NCI-H1092 treated with DMSO at 0.1 percent for 48 hours (cell line): Measurements from ENCODE around the gene STPG4.

ENCODE experiments used
- DNase-seq: peaks from one replicate; lab custom pipeline; 2025; lab: John Stamatoyannopoulos, UW

Gene STPG4

GRCh38 chr2:47070920-47071824, 83.9 kb downstream of the STPG4 start:
- no peak for DNase-seq

GRCh38 chr2:47070155-47070919, 84.8 kb downstream of the STPG4 start:
- no peak for DNase-seq

GRCh38 chr2:47069628-47070154, 85.4 kb downstream of the STPG4 start:
- no peak for DNase-seq

GRCh38 chr2:47068981-47069627, 86.0 kb downstream of the STPG4 start:
- DNase-seq: no peak

- DNase-seq: no peak
These were observed 87.2 kb downstream of the STPG4 start for GRCh38 chr2:47067788-47068407.

- no peak for DNase-seq
These were observed 89.2 kb downstream of the STPG4 start for GRCh38 chr2:47065771-47066380.

GRCh38 chr2:47065343-47065742, 89.8 kb downstream of the STPG4 start:
- DNase-seq: no peak

GRCh38 chr2:47064106-47064505, 91.0 kb downstream of the STPG4 start:
- no peak for DNase-seq

GRCh38 chr2:47063538-47063930, 91.6 kb downstream of the STPG4 start:
- no peak for DNase-seq

- DNase-seq: no peak
These were observed 92.2 kb downstream of the STPG4 start for GRCh38 chr2:47062681-47063537.

GRCh38 chr2:47061944-47062678, 93.0 kb downstream of the STPG4 start:
- no peak for DNase-seq

GRCh38 chr2:47060652-47061170, 94.4 kb downstream of the STPG4 start:
- DNase-seq: no peak

- DNase-seq: no peak
These were observed 96.8 kb downstream of the STPG4 start for GRCh38 chr2:47058003-47058931.

GRCh38 chr2:47057687-47058002, 97.5 kb downstream of the STPG4 start:
- DNase-seq: no peak

GRCh38 chr2:47056868-47057686, 98.0 kb downstream of the STPG4 start:
- no peak for DNase-seq

- DNase-seq: no peak
These were observed 98.7 kb downstream of the STPG4 start for GRCh38 chr2:47056374-47056773.

GRCh38 chr2:47054868-47055267, 100.2 kb downstream of the STPG4 start:
- DNase-seq: no peak
